Memory B cell (primary cell): ENCODE data around the gene NKAIN2.

Experiments used
- ATAC-seq: fragments of 150-1000 bp; cut with Tn5 transposase; 2 replicates; pipeline ENCODE4 v1.10.0; 2021; ENCODE audit warnings: low read depth, mild to moderate bottlenecking, moderate library complexity
- DNase-seq, 2 donors: peaks; one replicate each; pipeline ENCODE4 v3.0.0; 2022; ENCODE audit warnings: low spot score in 2 of 2
- H3K27ac Mint-ChIP-seq: one replicate; pipeline ENCODE4 v1.8.0; 2022; ENCODE audit warnings: mild to moderate bottlenecking, moderate library complexity, mixed read lengths
- H3K27me3 Mint-ChIP-seq: one replicate; pipeline ENCODE4 v1.8.0; 2022; ENCODE audit warnings: mixed read lengths
- H3K36me3 Mint-ChIP-seq: one replicate; pipeline ENCODE4 v1.8.0; 2022; ENCODE audit warnings: mild to moderate bottlenecking, mixed read lengths
- H3K4me1 Mint-ChIP-seq: one replicate; pipeline ENCODE4 v1.8.0; 2022; ENCODE audit warnings: mixed read lengths
- H3K4me3 Mint-ChIP-seq: one replicate; pipeline ENCODE4 v1.8.0; 2022; ENCODE audit warnings: mild to moderate bottlenecking, moderate library complexity, mixed read lengths
- H3K9me3 Mint-ChIP-seq: one replicate; pipeline ENCODE4 v1.8.0; 2022; ENCODE audit warnings: mixed read lengths

NKAIN2 gene

GRCh38 chr6:123801067-123801466 is 2.6 kb upstream of the NKAIN2 start:
- H3K27ac Mint-ChIP-seq, result no peak overlapping the region
- ATAC-seq, result no peak
- no peak for DNase-seq
- H3K36me3 Mint-ChIP-seq, result no peaks in the 10 kb centered on the region
- no peak overlapping the region for H3K4me3 Mint-ChIP-seq
- peaks cover 5% of the 10 kb centered on the region for H3K4me1 Mint-ChIP-seq
- peaks cover 18% of the 10 kb centered on the region for H3K27me3 Mint-ChIP-seq
- peaks cover 1% of the 10 kb centered on the region for H3K9me3 Mint-ChIP-seq

GRCh38 chr6:123802351-123802696 is 1.3 kb upstream of the NKAIN2 start:
- Mint-ChIP-seq H3K9me3 (peaks cover 1% of the 10 kb centered on the region), H3K4me1 (peaks cover 5% of the 10 kb centered on the region), H3K36me3 (no peaks in the 10 kb centered on the region), H3K27me3 (peaks cover 16% of the 10 kb centered on the region), H3K4me3 (peak overlapping the region; percentile 73), H3K27ac (no peak overlapping the region)
- DNase-seq (no peak), ATAC-seq (no peak)

GRCh38 chr6:123802697-123803503 is 765 bp upstream of the NKAIN2 start:
- Mint-ChIP-seq H3K4me1 (peaks cover 5% of the 10 kb centered on the region), H3K9me3 (peaks cover 1% of the 10 kb centered on the region), H3K27me3 (peaks cover 16% of the 10 kb centered on the region), H3K27ac (no peak overlapping the region), H3K4me3 (peak overlapping the region; percentile 73), H3K36me3 (no peaks in the 10 kb centered on the region)
- ATAC-seq (peak; percentile 75), DNase-seq (peak; percentile 26 to 48)

- Mint-ChIP-seq H3K4me1 (peaks cover 5% of the 10 kb centered on the region), H3K36me3 (no peaks in the 10 kb centered on the region), H3K27ac (no peak overlapping the region), H3K27me3 (peaks cover 16% of the 10 kb centered on the region), H3K4me3 (peak overlapping the region; percentile 76), H3K9me3 (peaks cover 1% of the 10 kb centered on the region)
- ATAC-seq, result no peak
- no peak for DNase-seq
These were observed 535 bp downstream of the NKAIN2 start for GRCh38 chr6:123804014-123804786.

GRCh38 chr6:123804787-123805540 is 1.3 kb downstream of the NKAIN2 start:
- ATAC-seq (no peak), DNase-seq (no peak)
- Mint-ChIP-seq H3K27me3 (peaks cover 16% of the 10 kb centered on the region), H3K4me3 (no peak overlapping the region), H3K27ac (no peak overlapping the region), H3K4me1 (peaks cover 5% of the 10 kb centered on the region), H3K9me3 (peaks cover 1% of the 10 kb centered on the region), H3K36me3 (no peaks in the 10 kb centered on the region)

GRCh38 chr6:123805921-123806320 is 2.3 kb downstream of the NKAIN2 start:
- Mint-ChIP-seq H3K27ac (no peak overlapping the region), H3K4me1 (peaks cover 5% of the 10 kb centered on the region), H3K36me3 (no peaks in the 10 kb centered on the region), H3K27me3 (peaks cover 13% of the 10 kb centered on the region), H3K9me3 (peaks cover 1% of the 10 kb centered on the region), H3K4me3 (no peak overlapping the region)
- ATAC-seq (no peak), DNase-seq (no peak)

GRCh38 chr6:123806561-123806960 is 2.9 kb downstream of the NKAIN2 start:
- DNase-seq, result no peak
- H3K4me1 Mint-ChIP-seq, result peaks cover 5% of the 10 kb centered on the region
- H3K9me3 Mint-ChIP-seq, result no peaks in the 10 kb centered on the region
- ATAC-seq, result no peak
- H3K27me3 Mint-ChIP-seq, result peaks cover 10% of the 10 kb centered on the region
- H3K27ac Mint-ChIP-seq, result no peak overlapping the region
- H3K36me3 Mint-ChIP-seq, result no peaks in the 10 kb centered on the region
- no peak overlapping the region for H3K4me3 Mint-ChIP-seq

- no peaks in the 10 kb centered on the region for H3K9me3 Mint-ChIP-seq
- peaks cover 8% of the 10 kb centered on the region for H3K27me3 Mint-ChIP-seq
- no peak overlapping the region for H3K27ac Mint-ChIP-seq
- H3K4me1 Mint-ChIP-seq, result peaks cover 3% of the 10 kb centered on the region
- DNase-seq, result no peak
- no peak overlapping the region for H3K4me3 Mint-ChIP-seq
- no peak for ATAC-seq
- no peaks in the 10 kb centered on the region for H3K36me3 Mint-ChIP-seq
These were observed 4.9 kb downstream of the NKAIN2 start for GRCh38 chr6:123808556-123808955.

GRCh38 chr6:123810214-123810613 is 6.5 kb downstream of the NKAIN2 start:
- no peak for ATAC-seq
- no peak overlapping the region for H3K27ac Mint-ChIP-seq
- H3K27me3 Mint-ChIP-seq, result peaks cover 2% of the 10 kb centered on the region
- H3K4me3 Mint-ChIP-seq, result no peak overlapping the region
- H3K9me3 Mint-ChIP-seq, result no peaks in the 10 kb centered on the region
- no peaks in the 10 kb centered on the region for H3K36me3 Mint-ChIP-seq
- no peaks in the 10 kb centered on the region for H3K4me1 Mint-ChIP-seq
- DNase-seq, result no peak

- H3K27me3 Mint-ChIP-seq, result no peaks in the 10 kb centered on the region
- ATAC-seq (no peak), DNase-seq (no peak)
- no peak overlapping the region for H3K27ac Mint-ChIP-seq
- no peak overlapping the region for H3K4me3 Mint-ChIP-seq
- H3K9me3 Mint-ChIP-seq, result no peaks in the 10 kb centered on the region
- no peaks in the 10 kb centered on the region for H3K4me1 Mint-ChIP-seq
- no peaks in the 10 kb centered on the region for H3K36me3 Mint-ChIP-seq
These were observed 7.3 kb downstream of the NKAIN2 start for GRCh38 chr6:123810948-123811347.

- Mint-ChIP-seq H3K4me1 (no peaks in the 10 kb centered on the region), H3K4me3 (no peak overlapping the region), H3K27ac (no peak overlapping the region), H3K27me3 (no peaks in the 10 kb centered on the region), H3K9me3 (no peaks in the 10 kb centered on the region), H3K36me3 (no peaks in the 10 kb centered on the region)
- ATAC-seq, result no peak
- DNase-seq, result no peak
These were observed 7.7 kb downstream of the NKAIN2 start for GRCh38 chr6:123811378-123811777.

- Mint-ChIP-seq H3K27ac (no peak overlapping the region), H3K4me1 (no peaks in the 10 kb centered on the region), H3K36me3 (no peaks in the 10 kb centered on the region), H3K27me3 (no peaks in the 10 kb centered on the region), H3K9me3 (peaks cover 2% of the 10 kb centered on the region), H3K4me3 (no peak overlapping the region)
- ATAC-seq (no peak), DNase-seq (no peak)
These were observed 9.0 kb downstream of the NKAIN2 start for GRCh38 chr6:123812621-123813020.

GRCh38 chr6:123821112-123821511 is 17.4 kb downstream of the NKAIN2 start:
- DNase-seq (no peak), ATAC-seq (no peak)
- H3K4me1 Mint-ChIP-seq, result no peaks in the 10 kb centered on the region
- no peak overlapping the region for H3K4me3 Mint-ChIP-seq
- H3K9me3 Mint-ChIP-seq, result peaks cover 8% of the 10 kb centered on the region
- peaks cover 2% of the 10 kb centered on the region for H3K27me3 Mint-ChIP-seq
- no peak overlapping the region for H3K27ac Mint-ChIP-seq
- H3K36me3 Mint-ChIP-seq, result no peaks in the 10 kb centered on the region

GRCh38 chr6:123829302-123829953 is 25.8 kb downstream of the NKAIN2 start:
- Mint-ChIP-seq H3K36me3 (no peaks in the 10 kb centered on the region), H3K9me3 (peaks cover 3% of the 10 kb centered on the region), H3K27me3 (no peaks in the 10 kb centered on the region), H3K4me3 (no peak overlapping the region), H3K4me1 (no peaks in the 10 kb centered on the region), H3K27ac (no peak overlapping the region)
- no peak for ATAC-seq
- no peak for DNase-seq
